ENCODE results near the gene ZNF425. TPM values are rescaled to one million over a fixed set of nuclear protein-coding genes. Genes with fewer than 3 reads are reported as not detected.
A peak's percentile ranks its signal among the peaks of the same experiment; 100 is the strongest.
"Not testable (repeated sequence)": the region's sequence is repeated elsewhere in the genome, so short reads cannot be mapped to it uniquely, and the experiment has no call there.

ZNF425 gene
- total RNA-seq, 1 donor from 2014 or later: 6.5 TPM

DNA sequence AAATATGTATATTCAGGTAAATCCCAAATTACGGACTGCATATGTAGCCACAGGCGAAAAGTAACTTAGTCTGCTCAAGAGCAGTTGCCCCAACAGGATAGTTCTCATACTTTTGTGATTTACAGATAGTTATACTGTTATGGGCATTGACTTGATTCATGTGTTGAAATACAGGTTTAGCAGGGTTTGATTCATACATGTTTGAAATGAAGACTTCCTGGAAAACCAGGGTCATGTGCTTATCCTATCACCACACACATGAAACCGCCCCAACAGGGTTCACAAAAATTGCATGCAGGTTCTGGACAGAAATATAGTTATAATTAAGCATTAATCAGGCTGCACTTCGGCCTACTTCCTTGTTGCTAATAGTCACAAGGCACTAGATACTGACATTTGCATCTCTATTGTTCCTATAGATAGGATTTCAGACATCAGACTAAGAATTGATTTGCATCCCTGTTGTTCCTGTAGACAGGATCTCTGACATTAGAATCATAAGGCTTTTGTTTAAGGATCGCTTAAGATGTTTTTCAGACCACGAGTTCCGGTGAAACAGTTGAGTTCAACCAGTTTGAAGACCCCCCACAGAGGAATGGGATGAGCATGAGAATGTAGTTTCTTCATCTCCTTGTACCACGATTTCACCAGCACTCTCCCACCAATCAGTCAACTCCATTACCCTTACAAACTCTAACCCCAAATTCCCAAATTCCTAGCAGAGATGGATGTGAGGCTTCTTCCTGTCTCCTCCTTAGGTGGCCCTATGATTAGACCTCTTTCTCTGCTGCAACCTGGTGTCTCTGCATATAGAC, 19.1 kb upstream of the ZNF425 start:
- peaks cover 2% of the 10 kb centered on the region for H3K27me3 Mint-ChIP-seq (ENCODE audit: unreplicated experiment)
- TF ChIP-seq, protein P1, sequence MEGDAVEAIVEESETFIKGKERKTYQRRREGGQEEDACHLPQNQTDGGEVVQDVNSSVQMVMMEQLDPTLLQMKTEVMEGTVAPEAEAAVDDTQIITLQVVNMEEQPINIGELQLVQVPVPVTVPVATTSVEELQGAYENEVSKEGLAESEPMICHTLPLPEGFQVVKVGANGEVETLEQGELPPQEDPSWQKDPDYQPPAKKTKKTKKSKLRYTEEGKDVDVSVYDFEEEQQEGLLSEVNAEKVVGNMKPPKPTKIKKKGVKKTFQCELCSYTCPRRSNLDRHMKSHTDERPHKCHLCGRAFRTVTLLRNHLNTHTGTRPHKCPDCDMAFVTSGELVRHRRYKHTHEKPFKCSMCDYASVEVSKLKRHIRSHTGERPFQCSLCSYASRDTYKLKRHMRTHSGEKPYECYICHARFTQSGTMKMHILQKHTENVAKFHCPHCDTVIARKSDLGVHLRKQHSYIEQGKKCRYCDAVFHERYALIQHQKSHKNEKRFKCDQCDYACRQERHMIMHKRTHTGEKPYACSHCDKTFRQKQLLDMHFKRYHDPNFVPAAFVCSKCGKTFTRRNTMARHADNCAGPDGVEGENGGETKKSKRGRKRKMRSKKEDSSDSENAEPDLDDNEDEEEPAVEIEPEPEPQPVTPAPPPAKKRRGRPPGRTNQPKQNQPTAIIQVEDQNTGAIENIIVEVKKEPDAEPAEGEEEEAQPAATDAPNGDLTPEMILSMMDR (IDR thresholded peaks at IDR 0.05; ENCODE audit: partially characterized antibody, unreplicated experiment): no peak
- no peaks in the 10 kb centered on the region for H3K36me3 Mint-ChIP-seq (ENCODE audit: unreplicated experiment)
- peaks cover 3% of the 10 kb centered on the region for H3K9me3 Mint-ChIP-seq (ENCODE audit: unreplicated experiment)
- peak overlapping the region; percentile 92 for H3K4me3 Mint-ChIP-seq (ENCODE audit: unreplicated experiment)
- no peak for DNase-seq
- H3K4me1 Mint-ChIP-seq (ENCODE audit: low read depth, unreplicated experiment): peaks cover 12% of the 10 kb centered on the region
- peak overlapping the region; percentile 73 for H3K27ac Mint-ChIP-seq (ENCODE audit: unreplicated experiment)

DNA sequence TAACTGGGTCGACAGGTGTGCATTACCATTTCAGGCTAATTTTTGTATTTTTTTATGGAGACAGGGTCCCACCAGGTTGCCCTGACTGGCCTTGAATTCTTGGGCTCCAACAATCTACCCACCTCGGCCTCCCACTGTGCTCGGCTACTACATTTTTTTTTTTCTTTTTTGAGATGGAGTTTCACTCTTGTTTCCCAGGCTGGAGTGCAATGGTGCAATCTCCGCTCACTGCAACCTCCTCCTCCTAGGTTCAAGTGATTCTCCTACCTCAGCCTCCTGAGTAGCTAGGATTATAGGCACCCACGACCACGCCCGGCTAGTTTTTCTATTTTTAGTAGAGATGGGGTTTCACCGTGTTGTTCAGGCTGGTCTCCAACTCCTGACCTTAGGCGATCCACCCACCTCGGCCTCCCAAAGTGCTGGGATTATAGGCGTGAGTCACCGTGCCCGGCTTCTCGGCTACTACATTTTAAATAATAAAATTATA, 18.4 kb upstream of the ZNF425 start:
- H3K4me1 Mint-ChIP-seq (ENCODE audit: low read depth, unreplicated experiment); DNase-seq; H3K27ac Mint-ChIP-seq (ENCODE audit: unreplicated experiment); H3K9me3 Mint-ChIP-seq (ENCODE audit: unreplicated experiment); H3K4me3 Mint-ChIP-seq (ENCODE audit: unreplicated experiment); H3K27me3 Mint-ChIP-seq (ENCODE audit: unreplicated experiment); H3K36me3 Mint-ChIP-seq (ENCODE audit: unreplicated experiment): not testable (repeated sequence)

DNA sequence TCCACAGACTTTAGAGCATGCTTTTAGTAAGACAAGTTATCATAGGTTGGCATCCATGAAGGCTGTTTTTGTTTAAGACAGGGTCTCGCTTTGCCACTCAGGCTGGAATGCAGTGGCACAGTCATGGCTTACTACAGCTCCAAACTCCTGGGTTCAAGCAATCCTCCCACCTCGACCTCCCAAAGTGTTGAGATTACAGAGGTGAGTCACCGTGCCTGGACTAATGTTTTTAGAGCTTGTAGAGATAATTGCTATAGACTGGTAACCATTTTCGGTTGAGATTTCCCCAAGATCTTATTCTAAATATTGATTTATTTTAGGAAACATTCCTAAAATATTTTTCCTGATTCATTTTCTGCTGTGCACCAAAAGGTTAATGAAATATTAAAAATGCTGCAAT, 15.8 kb upstream of the ZNF425 start:
- no peak overlapping the region for H3K4me3 Mint-ChIP-seq (ENCODE audit: unreplicated experiment)
- H3K27me3 Mint-ChIP-seq (ENCODE audit: unreplicated experiment): no peaks in the 10 kb centered on the region
- H3K27ac Mint-ChIP-seq (ENCODE audit: unreplicated experiment): no peak overlapping the region
- peaks cover 6% of the 10 kb centered on the region for H3K4me1 Mint-ChIP-seq (ENCODE audit: low read depth, unreplicated experiment)
- TF ChIP-seq, protein P1 (IDR thresholded peaks at IDR 0.05; ENCODE audit: partially characterized antibody, unreplicated experiment): no peak
- peaks cover 2% of the 10 kb centered on the region for H3K9me3 Mint-ChIP-seq (ENCODE audit: unreplicated experiment)
- H3K36me3 Mint-ChIP-seq (ENCODE audit: unreplicated experiment): no peaks in the 10 kb centered on the region
- DNase-seq: no peak

DNA sequence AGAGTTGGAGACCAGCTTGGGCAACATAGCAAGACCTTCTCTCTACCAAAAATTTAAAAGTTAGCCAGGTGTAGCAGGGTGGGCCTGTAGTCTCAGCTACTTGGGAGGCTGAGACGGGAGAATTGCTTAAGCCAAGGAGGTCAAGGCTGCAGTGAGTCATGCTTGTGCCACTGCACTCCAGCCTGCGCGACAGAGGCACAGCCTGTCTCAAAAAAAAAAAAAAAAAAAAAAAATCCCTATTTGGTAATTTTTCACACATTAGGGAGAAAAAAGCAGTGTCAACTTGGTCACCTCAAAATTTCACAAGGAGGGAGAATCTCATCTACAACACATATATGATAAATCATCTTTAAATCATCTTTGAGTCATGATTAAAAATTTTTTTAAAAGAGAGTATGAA, 14.7 kb upstream of the ZNF425 start:
- peaks cover 5% of the 10 kb centered on the region for H3K4me1 Mint-ChIP-seq (ENCODE audit: low read depth, unreplicated experiment)
- H3K4me3 Mint-ChIP-seq (ENCODE audit: unreplicated experiment): no peak overlapping the region
- no peaks in the 10 kb centered on the region for H3K9me3 Mint-ChIP-seq (ENCODE audit: unreplicated experiment)
- H3K36me3 Mint-ChIP-seq (ENCODE audit: unreplicated experiment): no peaks in the 10 kb centered on the region
- H3K27me3 Mint-ChIP-seq (ENCODE audit: unreplicated experiment): no peaks in the 10 kb centered on the region
- TF ChIP-seq, protein P1 (IDR thresholded peaks at IDR 0.05; ENCODE audit: partially characterized antibody, unreplicated experiment): no peak
- no peak for DNase-seq
- no peak overlapping the region for H3K27ac Mint-ChIP-seq (ENCODE audit: unreplicated experiment)

DNA sequence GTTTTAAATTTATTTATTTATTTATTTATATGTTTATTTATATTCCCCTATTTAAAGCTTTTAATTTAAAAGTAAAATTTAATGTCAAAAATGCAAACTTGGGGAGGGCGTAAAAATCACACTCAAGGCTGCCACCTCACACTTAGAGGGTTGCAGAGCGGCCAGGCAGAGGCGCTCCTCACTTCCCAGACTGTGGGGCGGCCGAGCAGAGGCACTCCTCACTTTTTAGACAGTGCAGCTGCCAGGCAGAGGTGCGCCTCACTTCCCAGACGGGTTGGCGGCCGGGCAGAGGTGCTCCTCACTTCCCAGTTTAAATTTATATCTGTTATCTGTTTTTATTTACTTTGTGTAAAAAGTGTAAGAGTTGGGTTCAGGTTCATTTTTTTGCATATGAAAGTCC, 10.0 kb upstream of the ZNF425 start:
- H3K36me3 Mint-ChIP-seq (ENCODE audit: unreplicated experiment): peaks cover under 1% of the 10 kb centered on the region
- H3K27me3 Mint-ChIP-seq (ENCODE audit: unreplicated experiment): no peaks in the 10 kb centered on the region
- no peak for DNase-seq
- no peaks in the 10 kb centered on the region for H3K4me1 Mint-ChIP-seq (ENCODE audit: low read depth, unreplicated experiment)
- H3K4me3 Mint-ChIP-seq (ENCODE audit: unreplicated experiment): no peak overlapping the region
- TF ChIP-seq, protein P1 (IDR thresholded peaks at IDR 0.05; ENCODE audit: partially characterized antibody, unreplicated experiment): no peak
- no peak overlapping the region for H3K27ac Mint-ChIP-seq (ENCODE audit: unreplicated experiment)
- H3K9me3 Mint-ChIP-seq (ENCODE audit: unreplicated experiment): no peaks in the 10 kb centered on the region

All from glutamatergic neuron (in vitro differentiated cells).